COR-L47 (cell line): ENCODE data around the gene CNTNAP2.
"Not testable (repeated sequence)": the region's sequence is repeated elsewhere in the genome, so short reads cannot be mapped to it uniquely, and the experiment has no call there.

Experiments used
- DNase-seq: peaks from one replicate; lab custom pipeline; 2025; lab: John Stamatoyannopoulos, UW

CNTNAP2 gene

GRCh38 chr7:148304456-148304855 is 2187.9 kb downstream of the CNTNAP2 start:
- peak; percentile 43 for DNase-seq

- no peak for DNase-seq
Measured at GRCh38 chr7:148306759-148307158, 2190.2 kb downstream of the CNTNAP2 start.

GRCh38 chr7:148318102-148318811 is 2201.7 kb downstream of the CNTNAP2 start:
- DNase-seq, result no peak

GRCh38 chr7:148318838-148319237 is 2202.2 kb downstream of the CNTNAP2 start:
- no peak for DNase-seq

- DNase-seq, result no peak
Measured at GRCh38 chr7:148319316-148319808, 2202.8 kb downstream of the CNTNAP2 start.

GRCh38 chr7:148325208-148325607 is 2208.6 kb downstream of the CNTNAP2 start:
- DNase-seq, result no peak

- no peak for DNase-seq
Measured at GRCh38 chr7:148327379-148327778, 2210.8 kb downstream of the CNTNAP2 start.

- DNase-seq, result no peak
Measured at GRCh38 chr7:148328906-148329305, 2212.3 kb downstream of the CNTNAP2 start.

- DNase-seq, result no peak
Measured at GRCh38 chr7:148330124-148330818, 2213.7 kb downstream of the CNTNAP2 start.

GRCh38 chr7:148330822-148331221 is 2214.2 kb downstream of the CNTNAP2 start:
- DNase-seq, result no peak

GRCh38 chr7:148331456-148331855 is 2214.9 kb downstream of the CNTNAP2 start:
- not testable (repeated sequence) for DNase-seq

GRCh38 chr7:148332191-148333186 is 2215.9 kb downstream of the CNTNAP2 start:
- DNase-seq, result no peak

GRCh38 chr7:148334441-148334956 is 2217.9 kb downstream of the CNTNAP2 start:
- DNase-seq, result no peak

GRCh38 chr7:148334959-148335577 is 2218.5 kb downstream of the CNTNAP2 start:
- peak; percentile 29 for DNase-seq

GRCh38 chr7:148335790-148336189 is 2219.2 kb downstream of the CNTNAP2 start:
- no peak for DNase-seq

GRCh38 chr7:148336411-148336810 is 2219.8 kb downstream of the CNTNAP2 start:
- no peak for DNase-seq

GRCh38 chr7:148337246-148337965 is 2220.8 kb downstream of the CNTNAP2 start:
- DNase-seq, result no peak

- no peak for DNase-seq
Measured at GRCh38 chr7:148337995-148338747, 2221.6 kb downstream of the CNTNAP2 start.

GRCh38 chr7:148340438-148341280 is 2224.1 kb downstream of the CNTNAP2 start:
- DNase-seq, result no peak
